C4-2B (cell line): ENCODE data around the gene BIN2.

ENCODE experiments used
- ZFX ChIP-seq: fragments of 450-650 bp; IDR thresholded peaks from 2 replicates; pipeline ENCODE4 v1.6.1; 2017
- TF ChIP-seq, protein P1 (sequence below): fragments of 450-650 bp; conservative IDR thresholded peaks from 2 replicates; pipeline ENCODE4 v1.5.1; 2017; ENCODE audit warnings: mild to moderate bottlenecking

DNA sequence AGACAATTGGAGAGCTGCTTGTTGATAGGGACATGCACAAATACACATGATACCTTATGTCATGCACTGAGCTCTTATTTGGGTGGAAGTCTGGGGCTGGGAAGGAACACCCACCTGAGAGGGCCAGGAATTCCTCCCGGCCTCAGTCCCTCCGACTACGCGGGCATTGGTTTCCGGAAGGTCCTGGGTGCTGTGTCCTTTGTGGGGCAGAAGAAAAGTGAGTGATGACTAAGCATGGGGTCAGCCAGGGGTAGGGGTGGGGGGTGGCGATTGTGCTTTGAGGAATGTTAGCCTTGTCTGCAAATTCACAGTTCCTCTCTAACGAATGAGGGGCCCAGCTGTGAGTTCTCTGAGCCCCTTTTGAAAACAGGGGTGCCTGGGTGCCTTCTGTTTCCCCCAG is 21.7 kb upstream of the BIN2 start:
- TF ChIP-seq, protein P1, sequence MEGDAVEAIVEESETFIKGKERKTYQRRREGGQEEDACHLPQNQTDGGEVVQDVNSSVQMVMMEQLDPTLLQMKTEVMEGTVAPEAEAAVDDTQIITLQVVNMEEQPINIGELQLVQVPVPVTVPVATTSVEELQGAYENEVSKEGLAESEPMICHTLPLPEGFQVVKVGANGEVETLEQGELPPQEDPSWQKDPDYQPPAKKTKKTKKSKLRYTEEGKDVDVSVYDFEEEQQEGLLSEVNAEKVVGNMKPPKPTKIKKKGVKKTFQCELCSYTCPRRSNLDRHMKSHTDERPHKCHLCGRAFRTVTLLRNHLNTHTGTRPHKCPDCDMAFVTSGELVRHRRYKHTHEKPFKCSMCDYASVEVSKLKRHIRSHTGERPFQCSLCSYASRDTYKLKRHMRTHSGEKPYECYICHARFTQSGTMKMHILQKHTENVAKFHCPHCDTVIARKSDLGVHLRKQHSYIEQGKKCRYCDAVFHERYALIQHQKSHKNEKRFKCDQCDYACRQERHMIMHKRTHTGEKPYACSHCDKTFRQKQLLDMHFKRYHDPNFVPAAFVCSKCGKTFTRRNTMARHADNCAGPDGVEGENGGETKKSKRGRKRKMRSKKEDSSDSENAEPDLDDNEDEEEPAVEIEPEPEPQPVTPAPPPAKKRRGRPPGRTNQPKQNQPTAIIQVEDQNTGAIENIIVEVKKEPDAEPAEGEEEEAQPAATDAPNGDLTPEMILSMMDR, result no peak
- TF ChIP-seq ZFX, result no peak
